Gastroesophageal sphincter (tissue), 3 donors: ENCODE measurements around the gene ZC2HC1B.

Experiments
- CTCF ChIP-seq, 4 experiments: fragments of 200-600 bp in 2 of 4; fragments of 450-650 bp in 2 of 4; sonication (generic) in 1 of 4; IDR thresholded peaks; one replicate each; pipeline ENCODE4 v1.5.1; 2017 to 2019; ENCODE audit warnings: antibody characterized with exemption in 4 of 4, mild to moderate bottlenecking in 2 of 4, moderate library complexity in 2 of 4
- EP300 ChIP-seq: sonication (generic); formaldehyde crosslinking; IDR thresholded peaks from one replicate; pipeline ENCODE4 v1.6.1; 2017; ENCODE audit warnings: antibody characterized with exemption, mild to moderate bottlenecking
- POLR2A ChIP-seq, 2 donors: fragments of 450-650 bp; IDR thresholded peaks; one replicate each; pipeline ENCODE4 v1.6.1; 2017; ENCODE audit warnings: antibody characterized with exemption in 2 of 2, mild to moderate bottlenecking in 2 of 2, moderate library complexity in 1 of 2
- POLR2AphosphoS5 ChIP-seq: sonication (generic); formaldehyde crosslinking; IDR thresholded peaks from one replicate; pipeline ENCODE4 v1.6.1; 2017; ENCODE audit warnings: antibody characterized with exemption

GRCh38 chr6:143864234-143864633 lies at the start of gene ZC2HC1B:
- TF ChIP-seq CTCF (IDR thresholded peaks at IDR 0.05) (no peak), POLR2AphosphoS5 (no peak), POLR2A (IDR thresholded peaks at IDR 0.05) (no peak), EP300 (no peak)
